ENCODE results near the gene MIOX.

GRCh38 chr22:50504369-50505211 is 17.9 kb downstream of the MIOX start:
- TF ChIP-seq POLR2AphosphoS5 (IDR thresholded peaks at IDR 0.05): no peak
- TF ChIP-seq POLR2A (IDR thresholded peaks at IDR 0.05): no peak
- TF ChIP-seq CTCF (IDR thresholded peaks at IDR 0.05): no peak

All from suprapubic skin (tissue), 4 donors.